NCI-H2107 (cell line): ENCODE data around the gene SECISBP2L.
A peak's percentile ranks its signal among the peaks of the same experiment; 100 is the strongest.
"Not testable (repeated sequence)": the region's sequence is repeated elsewhere in the genome, so short reads cannot be mapped to it uniquely, and the experiment has no call there.

ENCODE experiments used
- DNase-seq: peaks from one replicate; lab custom pipeline; 2025; lab: John Stamatoyannopoulos, UW

The SECISBP2L gene

DNA sequence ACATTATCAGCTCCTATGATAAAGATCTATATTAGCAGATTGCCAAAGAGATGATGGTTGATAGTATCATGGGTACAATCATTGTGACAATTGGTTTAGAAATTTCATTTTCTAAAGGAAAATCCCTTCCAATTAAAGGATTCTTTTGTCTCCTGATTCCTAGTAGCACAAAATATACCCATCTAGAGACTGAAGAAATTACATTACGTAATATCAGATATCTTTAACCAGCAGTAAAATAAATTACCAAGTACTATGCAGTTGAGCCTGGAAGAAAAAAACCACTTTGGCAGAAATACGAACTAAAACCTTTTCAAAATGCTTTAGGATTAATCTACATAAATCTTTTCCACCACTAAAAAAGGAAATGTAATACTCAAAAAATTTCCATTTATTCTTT is 46.9 kb downstream of the SECISBP2L start:
- no peak for DNase-seq

DNA sequence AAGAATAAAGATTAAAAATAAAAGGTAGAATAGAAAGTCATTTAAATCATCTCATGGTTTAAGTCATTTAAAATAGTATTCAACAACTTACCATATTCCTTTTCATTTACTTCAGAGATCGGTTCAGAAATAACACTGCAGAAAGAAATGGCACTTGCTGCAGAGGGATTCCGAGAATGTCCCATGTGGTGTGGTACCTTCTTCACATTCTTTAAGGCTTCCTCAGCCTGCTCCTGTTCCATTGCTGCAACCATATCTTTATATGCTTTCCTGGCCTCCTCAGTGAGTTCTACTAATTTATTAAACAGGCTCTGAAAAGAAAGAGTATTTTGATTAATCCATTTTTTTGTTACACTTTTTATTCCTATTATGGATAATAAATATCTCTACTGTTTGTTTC is 50.0 kb downstream of the SECISBP2L start:
- no peak for DNase-seq

DNA sequence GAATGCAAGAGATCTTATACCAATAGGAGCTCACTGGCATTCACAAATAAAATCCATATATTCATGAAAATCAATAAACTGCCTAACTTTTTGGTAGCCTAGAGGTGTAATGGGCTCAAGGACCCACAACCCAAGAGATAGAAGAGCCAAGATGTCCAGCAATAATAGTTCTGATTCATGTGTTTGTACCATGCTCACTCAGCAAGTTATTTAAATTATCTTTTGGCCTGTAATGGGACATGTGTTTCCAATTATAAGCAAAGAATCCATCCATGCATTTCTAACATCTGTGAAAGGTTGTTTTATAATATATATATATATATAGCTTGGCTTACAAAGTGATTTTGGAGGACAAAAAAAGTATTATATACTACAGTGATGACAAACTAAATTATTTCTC is 52.9 kb downstream of the SECISBP2L start:
- no peak for DNase-seq

DNA sequence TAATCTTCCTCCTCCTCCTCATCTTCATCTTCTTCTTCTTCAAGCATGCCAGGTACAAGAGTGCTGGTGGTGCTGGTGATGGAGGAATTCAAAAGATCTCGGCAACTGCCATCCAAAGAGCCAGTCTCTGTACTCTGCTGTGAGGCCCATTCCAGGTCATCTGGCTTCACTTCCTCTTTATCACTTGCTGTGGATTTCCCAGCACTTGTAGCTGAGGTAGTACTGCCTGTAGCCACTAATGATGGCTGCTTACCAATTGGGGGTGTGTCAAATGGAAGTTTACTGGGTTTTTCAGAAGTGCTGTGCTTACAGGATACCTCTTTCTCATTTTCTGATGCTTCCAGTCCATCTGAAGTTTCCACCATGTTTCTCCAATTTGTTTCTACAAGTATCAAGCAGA is 53.7 kb downstream of the SECISBP2L start:
- DNase-seq = no peak

DNA sequence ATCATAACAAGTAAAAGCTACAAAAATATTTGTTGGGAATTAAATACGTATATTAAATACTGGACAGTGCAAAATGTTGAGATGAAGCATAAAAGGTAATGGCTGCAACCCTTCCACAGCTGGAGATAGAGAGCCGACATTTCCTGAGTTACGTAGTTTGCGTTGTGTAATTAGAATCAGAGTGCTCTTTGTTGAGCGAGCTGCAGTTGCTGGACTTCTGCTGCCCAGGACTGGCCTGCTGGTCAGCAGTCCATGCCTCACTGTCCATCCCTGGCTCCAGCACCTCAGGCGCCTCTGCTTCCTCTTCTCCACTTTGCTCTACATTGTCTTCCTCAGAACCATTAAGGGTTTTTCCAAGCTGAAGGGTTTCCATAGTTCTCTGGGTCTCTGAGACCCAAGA is 54.1 kb downstream of the SECISBP2L start:
- DNase-seq = no peak

DNA sequence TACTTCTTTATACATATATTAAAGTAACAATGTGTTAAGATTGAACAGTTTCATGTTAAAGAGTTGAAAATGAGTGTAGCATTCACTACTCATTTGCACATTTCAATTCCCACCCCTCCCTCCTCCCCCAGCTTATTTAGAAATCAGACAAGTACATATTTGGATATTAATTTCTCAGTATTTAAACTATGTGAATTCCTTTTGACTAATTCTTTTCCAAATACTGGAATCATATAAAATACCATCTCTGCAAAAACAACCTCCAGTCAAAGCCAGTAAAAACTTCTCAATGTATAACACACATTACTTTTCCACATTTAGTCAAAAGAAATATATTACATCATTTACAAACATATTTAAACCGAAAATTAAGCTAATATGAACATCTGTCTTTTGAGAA is 57.1 kb downstream of the SECISBP2L start:
- DNase-seq = no peak

DNA sequence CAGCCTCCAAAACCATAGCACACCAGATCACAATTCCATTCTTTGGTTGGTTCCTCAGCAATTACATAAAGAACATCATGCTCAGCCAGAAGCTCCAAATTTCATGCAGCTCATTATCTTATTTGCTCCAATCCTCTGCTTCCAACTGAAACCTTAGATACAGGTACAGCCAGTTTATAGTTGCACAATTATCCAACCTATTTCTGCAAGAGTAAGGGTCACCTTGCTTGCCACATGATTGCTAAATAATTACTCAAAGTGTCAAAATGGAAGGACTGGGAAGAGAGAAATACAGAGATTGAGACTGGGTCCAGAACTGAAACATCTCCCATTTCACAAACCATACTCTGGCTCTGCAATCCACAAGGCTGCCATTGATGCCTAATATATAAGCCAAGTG is 59.1 kb downstream of the SECISBP2L start:
- no peak for DNase-seq

DNA sequence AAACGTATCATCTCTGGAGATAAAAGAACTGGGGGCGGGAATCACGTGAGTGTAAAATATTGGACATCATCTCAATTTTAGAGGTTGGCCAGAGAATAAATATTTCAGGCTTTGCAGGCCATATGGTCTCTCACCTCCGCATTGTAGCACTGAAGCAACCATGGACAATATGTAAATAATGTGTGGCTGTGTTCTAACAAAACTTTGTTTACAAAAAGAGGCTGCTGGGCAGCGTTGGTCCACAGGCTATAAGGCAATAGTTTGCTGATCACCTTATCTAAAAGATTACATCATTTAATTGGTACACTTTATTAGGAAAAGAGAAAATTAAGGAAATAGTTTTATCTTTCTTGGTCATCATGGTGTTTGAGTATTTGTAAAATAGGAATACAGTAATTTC is 60.0 kb downstream of the SECISBP2L start:
- no peak for DNase-seq

DNA sequence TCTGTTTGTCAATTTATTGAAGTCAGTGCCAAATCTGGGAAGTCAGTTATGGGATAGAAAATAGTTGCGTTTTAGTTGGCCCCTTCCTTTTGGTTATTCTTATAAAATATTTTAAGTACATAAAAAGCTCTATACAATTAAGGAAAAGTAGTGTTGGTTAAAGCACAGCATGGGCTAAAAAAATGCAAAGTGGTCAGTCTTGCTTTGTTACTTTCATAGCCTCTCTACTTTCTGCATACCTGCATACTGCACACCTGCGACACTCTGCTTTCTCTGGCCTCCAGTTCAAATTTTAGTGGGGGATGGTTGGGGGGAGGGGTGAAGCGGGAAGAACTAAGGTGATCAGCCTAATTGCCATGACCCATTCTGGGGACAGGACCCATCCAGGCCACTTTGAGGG is 60.7 kb downstream of the SECISBP2L start:
- DNase-seq = no peak

DNA sequence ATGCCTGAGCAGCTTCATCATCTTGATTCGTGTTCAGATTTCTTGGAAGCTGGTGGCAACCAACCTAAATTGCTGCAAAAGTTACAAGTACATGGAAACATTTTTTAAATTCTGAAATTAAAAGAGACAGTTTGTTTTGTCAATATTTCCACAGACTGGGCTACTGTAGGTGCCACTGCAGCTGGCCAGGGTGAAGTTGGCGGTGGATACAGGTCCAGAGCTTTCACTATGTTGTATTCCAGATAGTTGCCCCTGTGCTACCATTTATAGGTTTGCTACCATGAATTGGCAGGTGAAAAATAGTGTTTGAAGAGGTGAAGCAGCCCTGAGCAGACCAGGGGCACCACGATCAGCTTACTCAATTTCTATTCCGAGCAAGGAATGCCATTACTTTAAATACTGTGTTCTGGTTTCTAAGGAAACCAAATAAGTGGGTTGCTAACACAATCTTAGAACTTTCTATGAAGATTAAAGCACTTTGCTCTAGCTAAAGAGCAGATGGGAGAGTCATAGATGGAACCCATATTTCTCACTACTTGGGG is 61.4 kb downstream of the SECISBP2L start:
- no peak for DNase-seq

DNA sequence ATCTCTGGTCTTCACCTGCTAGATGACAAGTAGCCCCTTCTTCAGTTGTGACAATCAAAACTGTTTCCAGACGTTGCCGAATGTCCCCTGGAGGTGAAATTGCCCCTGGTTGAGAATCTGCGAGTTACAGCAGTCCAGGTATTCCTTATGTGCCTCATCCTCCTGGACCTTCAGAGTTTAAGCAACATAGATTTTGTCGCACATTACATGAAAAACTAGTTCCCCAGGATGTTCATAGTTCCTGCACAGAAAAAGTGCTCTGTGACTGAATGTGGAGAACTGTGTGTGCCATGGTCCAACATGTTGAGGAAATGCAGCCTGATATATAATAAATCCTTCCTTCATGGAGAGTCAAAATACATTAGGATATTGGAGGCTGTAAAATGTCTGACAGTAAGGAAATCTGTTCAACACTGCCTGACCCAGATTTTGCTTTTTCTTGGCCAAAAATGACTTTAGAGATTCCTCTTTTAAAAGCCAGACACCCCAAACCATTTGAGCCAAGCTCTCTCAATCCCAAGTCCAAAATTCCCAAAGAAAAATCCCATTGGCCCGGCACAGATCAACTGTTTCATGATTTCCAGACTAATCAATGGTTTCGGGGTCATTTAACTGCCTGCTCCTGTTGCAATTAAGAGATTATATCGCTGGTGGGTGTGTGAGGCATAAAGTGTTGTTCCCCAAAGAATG is 62.1 kb downstream of the SECISBP2L start:
- no peak for DNase-seq

DNA sequence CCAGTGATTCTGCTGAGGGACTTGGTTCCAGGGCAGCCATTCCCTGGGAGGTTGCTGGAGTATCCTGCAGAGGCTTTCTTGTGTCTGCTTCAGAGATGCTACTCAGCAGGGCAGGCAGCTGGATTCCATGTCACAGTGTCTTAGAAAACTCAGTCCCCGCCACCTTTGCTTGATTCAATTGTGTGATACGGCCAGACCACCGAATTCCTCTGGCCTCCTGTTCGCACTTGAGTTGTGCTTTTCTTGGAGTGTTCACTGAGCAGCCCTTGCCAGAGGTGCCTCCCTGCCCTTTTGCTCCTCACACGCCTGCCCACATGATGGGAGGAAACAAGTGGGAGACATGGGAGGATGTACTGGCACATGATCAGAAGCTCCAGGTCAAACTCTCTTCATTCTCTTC is 62.9 kb downstream of the SECISBP2L start:
- no peak for DNase-seq

DNA sequence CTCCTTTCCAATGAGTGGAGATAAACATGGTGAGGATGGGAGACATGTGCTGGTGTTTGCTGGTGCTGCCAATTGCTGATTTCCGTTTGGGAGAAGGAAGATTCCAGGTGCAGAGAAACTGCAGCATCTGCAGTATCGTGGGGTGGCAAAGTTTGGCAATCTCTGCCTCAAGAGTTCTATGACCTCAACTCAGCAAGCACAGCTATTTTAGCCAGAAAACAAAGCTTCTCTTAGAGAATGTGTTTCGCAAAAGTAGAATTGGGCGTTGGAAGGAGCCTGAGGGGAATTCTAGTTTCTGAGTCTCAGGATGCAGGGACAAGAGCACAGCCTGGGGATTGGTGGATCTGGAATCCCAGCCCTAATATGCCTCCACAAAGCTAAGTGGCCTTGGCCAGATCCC is 64.3 kb downstream of the SECISBP2L start:
- DNase-seq = no peak

DNA sequence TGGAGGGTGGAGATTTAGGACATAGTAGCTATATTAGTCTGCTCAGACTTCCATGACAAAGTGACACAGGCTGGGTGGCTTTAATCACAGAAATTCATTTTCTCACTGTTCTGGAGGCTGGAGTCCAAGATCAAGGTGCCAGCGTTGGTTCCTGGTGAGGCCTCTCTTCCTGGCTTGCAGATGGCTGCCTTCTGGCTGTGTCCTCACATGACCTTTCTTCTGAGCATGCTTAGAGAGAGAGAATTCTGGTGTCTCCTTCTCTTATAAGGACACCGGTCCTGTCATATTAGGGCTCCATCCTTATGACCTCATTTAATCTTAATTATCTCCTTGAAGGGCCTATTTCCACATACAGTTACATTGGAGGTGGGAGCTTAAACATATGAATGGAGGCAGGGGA is 67.6 kb downstream of the SECISBP2L start:
- DNase-seq = no peak

DNA sequence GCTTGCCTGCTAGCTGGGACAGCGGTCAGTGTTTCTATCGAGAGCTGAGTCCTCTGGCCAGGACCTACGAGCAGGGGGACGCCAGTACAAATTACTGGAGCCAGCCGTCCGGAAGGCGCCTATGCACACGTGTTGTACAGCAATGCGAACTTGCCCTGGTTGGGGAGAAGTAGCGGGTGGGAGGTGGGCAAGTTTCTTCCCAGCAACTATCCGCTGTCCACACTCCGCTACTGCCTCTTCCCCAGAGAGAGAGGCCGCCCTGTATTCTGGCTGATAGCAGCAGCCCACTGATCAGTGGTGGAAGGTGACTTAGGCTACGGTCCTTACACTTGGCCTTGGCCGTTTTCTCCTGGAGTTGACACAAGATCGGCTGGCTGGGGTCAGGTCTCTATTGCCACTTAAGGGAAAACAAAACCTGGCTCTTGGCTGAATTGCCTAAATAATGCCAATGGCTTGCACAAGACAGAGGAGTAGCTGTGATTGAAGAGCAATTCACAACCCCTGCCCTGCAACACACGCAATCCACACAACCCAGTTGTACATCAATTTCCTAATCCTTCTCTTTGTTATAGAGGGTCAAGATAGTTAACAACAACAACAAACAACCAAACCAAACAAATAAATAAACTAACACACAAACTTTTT is 69.7 kb downstream of the SECISBP2L start:
- no peak for DNase-seq

DNA sequence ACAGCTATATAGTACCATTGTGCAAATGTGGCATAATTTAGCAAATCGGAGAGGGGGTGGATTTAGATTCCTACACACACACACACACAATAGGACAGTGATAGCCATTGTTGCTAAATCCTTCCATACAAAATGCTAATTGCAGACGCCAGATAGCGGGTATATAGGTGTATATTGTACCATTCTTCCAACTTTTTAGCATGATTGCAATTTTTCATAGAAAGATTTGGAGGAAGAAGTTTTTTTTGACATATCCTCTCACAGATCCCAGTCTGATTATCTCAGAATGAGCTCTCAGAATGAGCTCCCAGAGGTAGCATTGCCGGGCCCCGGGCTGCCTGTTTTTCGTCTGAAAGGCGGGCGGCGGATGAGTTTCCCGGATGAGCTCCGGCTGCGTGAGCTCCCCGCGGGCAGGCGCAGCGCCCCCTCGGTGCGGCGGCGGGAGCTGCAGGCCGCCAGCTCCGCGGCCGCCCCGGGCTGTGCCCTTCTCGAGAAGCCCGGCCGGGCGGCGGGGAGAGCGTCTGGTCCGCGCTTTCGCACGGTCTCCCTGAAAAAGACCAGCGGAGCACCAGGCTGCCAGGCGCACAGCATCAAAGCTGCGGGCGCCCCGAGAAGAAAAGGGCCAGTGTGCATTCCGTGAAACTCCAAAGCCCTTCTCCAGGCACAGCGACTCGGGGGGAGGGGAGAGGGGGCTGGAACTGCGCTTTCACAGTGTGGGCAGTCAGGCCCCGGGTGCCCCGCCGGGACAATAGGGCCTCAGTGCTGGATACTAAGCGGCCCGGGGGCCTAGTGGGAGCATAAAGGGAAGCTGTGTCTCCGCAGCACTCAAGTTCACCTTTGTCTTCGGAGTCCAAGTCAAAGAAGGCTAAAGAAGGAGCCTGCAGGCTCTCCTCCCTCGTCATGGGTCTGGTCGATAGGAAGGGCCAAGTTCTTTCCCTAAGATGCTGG is 70.5 kb downstream of the SECISBP2L start:
- peak; percentile 28 for DNase-seq

DNA sequence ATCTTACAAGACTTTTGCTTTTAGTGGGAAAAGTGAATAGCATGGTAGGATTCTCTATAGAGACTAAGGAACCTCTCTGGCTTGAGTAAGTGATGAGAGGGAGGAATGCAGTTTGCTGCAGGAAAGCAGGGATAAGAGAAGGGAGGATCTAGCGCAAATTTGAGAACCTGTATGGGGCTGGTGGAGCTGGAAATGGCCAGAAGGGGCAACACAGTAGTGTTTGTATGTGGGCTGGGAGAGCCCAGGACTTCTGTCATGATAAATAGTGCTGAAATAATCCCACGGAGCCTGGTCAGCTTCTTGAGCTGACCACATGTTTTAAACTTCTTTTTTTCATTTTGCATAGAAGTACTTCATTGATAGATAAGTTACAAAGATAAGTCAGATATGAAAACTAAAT is 71.4 kb downstream of the SECISBP2L start:
- DNase-seq = no peak

DNA sequence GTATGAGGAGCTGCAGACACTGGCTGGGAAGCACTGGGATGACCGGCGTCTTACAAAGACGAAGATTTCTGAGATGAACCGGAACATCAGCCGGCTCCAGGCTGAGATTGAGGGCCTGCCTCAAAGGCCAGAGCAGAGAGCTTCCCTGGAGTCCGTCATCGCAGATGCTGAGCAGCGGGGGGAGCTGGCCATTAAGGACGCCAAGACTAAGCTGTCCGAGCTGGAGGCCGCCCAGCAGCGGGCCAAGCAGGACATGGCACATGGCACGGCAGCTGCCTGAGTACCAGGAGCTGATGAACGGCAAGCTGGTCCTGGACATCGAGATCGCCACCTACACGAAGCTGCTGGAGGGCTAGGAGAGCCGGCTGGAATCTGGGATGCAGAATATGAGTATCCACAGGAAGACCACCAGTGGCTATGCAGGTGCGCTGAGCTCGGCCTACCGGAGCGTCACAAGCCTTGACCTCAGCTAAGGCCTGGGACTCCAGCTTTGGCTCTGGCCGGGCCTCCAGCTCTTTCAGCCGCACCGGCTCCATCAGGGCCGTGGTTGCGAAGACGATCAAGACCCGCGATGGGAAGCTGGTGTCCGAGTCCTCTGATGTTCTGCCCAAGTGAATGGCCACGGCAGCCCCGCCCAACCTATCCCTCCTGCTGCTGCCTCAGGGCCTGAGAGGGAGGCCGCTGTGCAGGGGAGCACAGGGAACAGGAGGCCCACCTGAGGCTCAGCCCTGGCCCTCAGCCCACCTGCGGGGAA is 73.3 kb downstream of the SECISBP2L start:
- no peak for DNase-seq

DNA sequence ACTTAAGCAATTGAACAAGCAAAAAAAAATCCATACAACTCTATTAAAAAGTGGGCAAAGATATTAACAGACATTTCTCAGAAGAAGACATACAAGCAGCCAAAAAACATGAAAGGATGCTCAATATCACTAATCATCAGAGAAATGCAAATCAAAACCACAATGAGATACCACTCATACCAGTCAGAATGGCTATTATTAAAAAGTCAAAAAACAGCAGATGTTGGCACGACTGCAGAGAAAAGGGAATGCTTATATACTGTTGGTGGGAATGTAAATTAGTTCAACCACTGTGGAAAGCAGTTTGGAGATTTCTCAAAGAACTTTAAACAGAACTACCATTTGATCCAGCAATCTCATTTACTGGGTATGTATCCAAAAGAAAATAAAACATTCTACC is 75.3 kb downstream of the SECISBP2L start:
- DNase-seq = not testable (repeated sequence)

DNA sequence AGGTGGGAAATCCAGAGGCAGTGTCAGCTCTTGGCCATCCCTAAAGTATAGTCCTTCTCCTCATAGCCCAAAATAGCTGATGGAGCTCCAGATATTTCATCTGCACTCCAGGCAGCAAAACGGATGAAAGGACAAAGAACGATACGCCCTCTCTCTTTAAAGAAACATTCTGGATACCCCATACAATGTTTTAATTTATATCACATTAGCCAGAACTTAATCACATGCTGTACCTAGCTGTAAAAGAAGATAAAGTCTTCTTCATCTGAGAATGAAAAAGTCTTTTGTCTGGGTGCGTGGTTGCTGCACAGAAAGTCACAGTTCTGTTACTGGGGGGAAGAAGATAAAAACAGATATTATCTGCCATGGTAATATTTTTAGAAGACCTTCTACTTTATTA is 78.2 kb downstream of the SECISBP2L start:
- no peak for DNase-seq

DNA sequence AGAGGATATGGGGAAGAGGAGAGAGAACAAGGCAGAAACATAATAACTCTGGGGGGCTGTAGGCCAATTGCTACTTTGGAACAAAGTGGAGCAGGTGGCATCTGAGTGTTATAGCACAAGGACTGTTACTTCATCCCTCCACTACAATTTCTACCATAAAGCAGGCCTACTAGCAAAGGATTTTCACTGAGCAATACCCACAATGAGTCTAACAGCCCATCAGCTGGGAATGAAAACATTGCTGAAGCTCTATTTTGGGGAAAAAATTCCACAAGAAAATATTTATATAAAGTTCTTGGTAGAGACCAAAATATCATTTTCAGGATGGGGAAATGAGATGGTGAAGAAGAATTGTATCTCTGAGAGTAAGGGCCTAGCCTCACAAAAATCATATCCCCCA is 78.9 kb downstream of the SECISBP2L start:
- DNase-seq = no peak
